WERI-Rb-1 (cell line): ENCODE measurements around the gene TMOD3.

Source experiments
- DNase-seq: peaks from one replicate; pipeline ENCODE4 v3.0.0-alpha.2; 2020
- H3K27ac ChIP-seq: fragments of 250-450 bp; sonication (Bioruptor Pico); 2 replicates; pipeline ENCODE4 v1.5.1; 2020; ENCODE audit warnings: mild to moderate bottlenecking, moderate library complexity
- H3K27me3 ChIP-seq: fragments of 250-450 bp; sonication (Bioruptor Pico); 2 replicates; pipeline ENCODE4 v1.5.1; 2021; ENCODE audit warnings: mild to moderate bottlenecking, low read depth, moderate library complexity; ENCODE audit not compliant: insufficient read depth, severe bottlenecking
- H3K36me3 ChIP-seq: fragments of 250-450 bp; sonication (Bioruptor Pico); 2 replicates; pipeline ENCODE4 v1.5.1; 2020; ENCODE audit warnings: mild to moderate bottlenecking, moderate library complexity
- H3K4me3 ChIP-seq: 2 replicates; pipeline ENCODE4 v1.5.1; 2011; ENCODE audit warnings: low read depth, mild to moderate bottlenecking, control low read depth, low read length
- H3K9me3 ChIP-seq: fragments of 250-450 bp; sonication (Bioruptor Pico); 2 replicates; pipeline ENCODE4 v1.5.1; 2021; ENCODE audit warnings: mild to moderate bottlenecking, moderate library complexity; ENCODE audit not compliant: severe bottlenecking
- TF ChIP-seq, protein P1 (sequence below): IDR thresholded peaks from 2 replicates; pipeline ENCODE4 v1.5.1; 2011; ENCODE audit warnings: low read depth, mild to moderate bottlenecking, control low read depth, inconsistent platforms, low read length

The TMOD3 gene

DNA sequence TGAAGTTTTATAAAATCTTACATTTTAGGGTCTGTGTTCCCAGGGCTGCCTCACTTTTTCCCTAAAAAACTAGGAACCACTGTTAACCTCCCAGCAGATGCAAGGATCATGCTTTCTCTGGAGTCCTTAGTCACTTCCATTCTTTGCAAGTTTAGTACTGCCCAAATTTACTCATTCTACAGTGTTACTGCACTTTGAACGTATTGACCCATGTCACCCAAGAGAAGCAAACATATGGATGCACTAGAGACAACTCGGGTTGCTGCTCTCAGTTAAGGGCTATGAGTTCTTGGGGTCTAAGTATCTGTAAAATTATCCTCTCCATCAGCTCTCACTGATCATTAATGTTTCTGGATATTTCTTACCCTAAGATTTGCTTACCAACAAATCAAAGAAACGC lies 83.1 kb downstream of the TMOD3 start:
- Histone ChIP-seq H3K4me3 (no peak overlapping the region), H3K9me3 (no peaks in the 10 kb centered on the region), H3K27ac (no peak overlapping the region), H3K27me3 (no peaks in the 10 kb centered on the region), H3K36me3 (no peaks in the 10 kb centered on the region; the same call in none of the 2 replicates)
- TF ChIP-seq, protein P1, sequence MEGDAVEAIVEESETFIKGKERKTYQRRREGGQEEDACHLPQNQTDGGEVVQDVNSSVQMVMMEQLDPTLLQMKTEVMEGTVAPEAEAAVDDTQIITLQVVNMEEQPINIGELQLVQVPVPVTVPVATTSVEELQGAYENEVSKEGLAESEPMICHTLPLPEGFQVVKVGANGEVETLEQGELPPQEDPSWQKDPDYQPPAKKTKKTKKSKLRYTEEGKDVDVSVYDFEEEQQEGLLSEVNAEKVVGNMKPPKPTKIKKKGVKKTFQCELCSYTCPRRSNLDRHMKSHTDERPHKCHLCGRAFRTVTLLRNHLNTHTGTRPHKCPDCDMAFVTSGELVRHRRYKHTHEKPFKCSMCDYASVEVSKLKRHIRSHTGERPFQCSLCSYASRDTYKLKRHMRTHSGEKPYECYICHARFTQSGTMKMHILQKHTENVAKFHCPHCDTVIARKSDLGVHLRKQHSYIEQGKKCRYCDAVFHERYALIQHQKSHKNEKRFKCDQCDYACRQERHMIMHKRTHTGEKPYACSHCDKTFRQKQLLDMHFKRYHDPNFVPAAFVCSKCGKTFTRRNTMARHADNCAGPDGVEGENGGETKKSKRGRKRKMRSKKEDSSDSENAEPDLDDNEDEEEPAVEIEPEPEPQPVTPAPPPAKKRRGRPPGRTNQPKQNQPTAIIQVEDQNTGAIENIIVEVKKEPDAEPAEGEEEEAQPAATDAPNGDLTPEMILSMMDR = no peak
- DNase-seq = no peak

DNA sequence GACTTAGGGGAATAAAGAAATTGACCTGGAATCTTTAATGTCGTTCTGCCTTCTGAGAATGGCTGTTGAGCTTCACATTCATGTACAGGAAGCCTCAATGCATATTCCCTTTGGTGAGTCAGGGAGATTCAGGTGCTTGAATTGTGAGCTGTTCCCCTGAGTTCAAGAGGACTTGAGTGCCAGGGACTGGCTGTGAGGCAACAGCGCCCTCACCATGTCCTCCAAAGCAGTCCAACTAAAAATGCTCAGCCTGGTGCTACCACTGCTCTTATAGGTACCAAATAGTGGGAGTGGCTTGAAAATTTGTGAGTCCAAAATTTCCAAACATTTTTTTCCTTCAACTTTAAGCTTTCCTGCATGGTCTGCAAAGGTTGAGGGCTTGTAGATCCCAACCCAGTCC lies 88.0 kb downstream of the TMOD3 start:
- peak; percentile 18 for DNase-seq
- TF ChIP-seq, protein P1 = peak; percentile 68
- Histone ChIP-seq H3K27ac (no peak overlapping the region), H3K36me3 (peaks cover 3% of the 10 kb centered on the region), H3K9me3 (no peaks in the 10 kb centered on the region), H3K4me3 (no peak overlapping the region), H3K27me3 (no peaks in the 10 kb centered on the region)

DNA sequence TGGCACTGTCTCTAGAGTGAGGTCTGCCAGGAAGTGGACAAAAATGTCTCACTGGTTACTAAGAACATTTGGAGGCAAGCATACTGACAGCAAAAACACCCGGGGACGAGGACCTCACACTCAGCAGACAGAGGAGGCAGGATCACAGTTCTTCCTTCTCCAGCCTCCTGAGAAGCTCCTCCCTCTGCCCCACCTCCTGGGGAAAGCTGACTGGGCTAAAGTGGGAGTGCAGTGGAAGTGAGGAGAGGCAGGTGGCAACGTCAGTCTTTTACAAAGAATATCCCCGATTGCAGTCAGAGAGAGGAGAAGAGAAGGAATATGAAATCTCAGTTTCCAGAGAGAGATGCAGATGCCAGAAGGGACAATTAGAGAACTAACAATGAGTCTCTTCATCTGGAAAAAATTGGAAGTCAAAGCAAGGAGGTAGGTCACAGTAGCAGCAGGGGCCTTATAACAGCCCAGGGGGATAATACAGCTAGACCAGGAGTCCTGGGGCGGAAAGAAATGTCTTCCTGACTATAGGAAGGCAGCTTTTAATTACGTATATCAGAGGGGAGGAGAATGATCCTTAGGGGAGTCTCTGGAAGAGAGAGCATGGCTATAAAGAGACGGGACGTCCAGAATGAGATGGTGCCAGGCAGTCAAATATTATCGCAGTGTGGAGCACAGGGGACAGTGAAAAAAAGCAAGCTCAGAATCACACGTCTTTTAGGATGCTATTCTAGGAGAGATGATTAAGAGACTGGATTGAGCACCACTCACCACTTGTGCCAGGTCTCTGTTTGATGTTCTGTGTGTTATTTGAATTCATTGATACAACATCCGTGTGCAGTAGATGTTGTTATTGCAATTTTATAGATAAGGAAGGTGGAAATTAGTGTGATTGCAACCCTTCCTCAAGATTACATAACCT lies 95.0 kb downstream of the TMOD3 start:
- DNase-seq = peak; percentile 14
- TF ChIP-seq, protein P1 = no peak
- no peak overlapping the region for H3K27ac ChIP-seq

DNA sequence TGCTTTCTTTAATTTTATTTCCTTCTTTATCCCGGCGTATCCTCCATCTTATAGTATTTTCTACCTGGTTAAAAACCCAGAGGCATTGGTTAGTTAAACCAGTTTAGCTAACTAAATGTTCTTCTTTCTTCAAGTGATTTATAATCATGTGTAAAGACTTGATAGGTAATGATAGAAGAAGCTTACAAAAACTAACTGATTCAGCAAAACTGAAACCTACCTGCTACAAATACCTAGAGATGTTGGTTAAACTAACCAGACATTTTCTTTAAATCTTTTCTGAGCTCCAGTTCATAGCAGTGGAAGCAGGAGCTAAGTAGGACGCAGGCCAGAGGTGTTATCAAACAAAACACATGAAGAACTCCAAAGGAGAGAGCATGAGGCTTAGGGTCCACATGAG lies 97.4 kb downstream of the TMOD3 start:
- H3K36me3 ChIP-seq = peaks cover 6% of the 10 kb centered on the region
- TF ChIP-seq, protein P1 = no peak
- no peak for DNase-seq

More for the DNA sequence above, 95.0 kb downstream of the TMOD3 start:
- Histone ChIP-seq H3K9me3 (no peaks in the 10 kb centered on the region), H3K36me3 (peaks cover 6% of the 10 kb centered on the region), H3K4me3 (no peak overlapping the region), H3K27me3 (no peaks in the 10 kb centered on the region)

DNA sequence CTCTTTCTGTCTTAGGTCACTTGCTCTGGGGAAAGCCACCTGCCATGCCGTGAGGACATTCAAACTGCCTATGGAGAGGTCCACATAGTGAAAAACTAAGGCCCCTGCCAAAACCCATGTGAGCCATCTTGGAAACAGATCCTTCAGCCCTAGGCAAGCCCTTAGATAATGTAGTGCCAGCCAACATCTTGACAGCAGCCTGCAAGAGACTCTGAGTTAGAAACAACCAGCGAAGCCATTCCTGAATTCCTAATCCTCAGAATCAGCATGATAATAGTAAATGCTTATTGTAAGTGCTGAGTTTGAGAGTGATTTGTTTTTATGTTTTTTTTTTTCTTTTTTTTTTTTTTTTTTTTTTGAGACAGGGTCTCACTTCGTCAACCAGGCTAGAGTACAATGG lies 101.6 kb downstream of the TMOD3 start:
- no peak overlapping the region for H3K4me3 ChIP-seq
- peaks cover 12% of the 10 kb centered on the region; the same call in 1 of the 2 replicates for H3K36me3 ChIP-seq

More for the DNA sequence above, 97.4 kb downstream of the TMOD3 start:
- Histone ChIP-seq H3K4me3 (no peak overlapping the region), H3K27me3 (no peaks in the 10 kb centered on the region), H3K9me3 (no peaks in the 10 kb centered on the region), H3K27ac (no peak overlapping the region)

More for the DNA sequence above, 101.6 kb downstream of the TMOD3 start:
- H3K9me3 ChIP-seq = no peaks in the 10 kb centered on the region
- TF ChIP-seq, protein P1 = no peak
- no peak for DNase-seq
- H3K27me3 ChIP-seq = no peaks in the 10 kb centered on the region
- no peak overlapping the region for H3K27ac ChIP-seq
